HCT116 (cell line): Measurements from ENCODE around the gene TRMT1. TPM values are rescaled to one million over a fixed set of nuclear protein-coding genes. Genes with fewer than 3 reads are reported as not detected.

Source experiments
- ATAC-seq: fragments of 200-7000 bp; cut with Tn5 transposase; 2 replicates; pipeline ENCODE4 v1.9.1; 2020; ENCODE audit warnings: mild to moderate bottlenecking, moderate library complexity
- BruUV-seq: library from RNA; stranded (reverse); fragments of 400-500 nt; replicated peaks from 2 replicates; lab custom pipeline; 2021; lab: Mats Ljungman, UMichigan
- CTCF ChIA-PET: fragments of 300-600 bp; sonication (Branson Sonifier 250); formaldehyde crosslinking; loops from one replicate; lab custom pipeline; 2021; ENCODE audit warnings: antibody characterized with exemption; lab: Charles Lee
- POLR2A ChIA-PET: fragments of 300-600, 350-600 bp; sonication (Branson Sonifier 250); formaldehyde crosslinking; loops from one replicate; lab custom pipeline; 2021; ENCODE audit warnings: antibody characterized with exemption; lab: Charles Lee
- RAD21 ChIA-PET, 2 experiments: fragments of 300-600 bp; sonication (Branson Sonifier 250); formaldehyde crosslinking; loops; one replicate each; lab custom pipeline; 2023; ENCODE audit warnings: low total read pairs in 2 of 2; ENCODE audit not compliant: uncharacterized antibody in 2 of 2, unreplicated experiment in 2 of 2, low non-redundant PET in 1 of 2; lab: Charles Lee
- DNase-seq: peaks from one replicate; pipeline ENCODE4 v3.0.0-alpha.2; 2010; ENCODE audit warnings: low read depth, low spot score
- H2AFZ ChIP-seq: fragments of 200-600 bp; shearing (Covaris generic), sonication (generic); 2 replicates; pipeline ENCODE4 v1.6.1; 2017; ENCODE audit warnings: low read depth, mixed run types, mixed read lengths, antibody characterized with exemption, low read length; ENCODE audit not compliant: poor library complexity, severe bottlenecking
- H3K27ac ChIP-seq: 2 replicates; pipeline ENCODE4 v1.5.1; 2012; ENCODE audit warnings: low read depth, low read length
- H3K27me3 ChIP-seq: fragments of 200-600 bp; sonication (generic); 2 replicates; pipeline ENCODE4 v1.6.1; 2016; ENCODE audit warnings: mixed run types, low read length, mixed read lengths; ENCODE audit not compliant: insufficient read depth
- H3K36me3 ChIP-seq, 2 experiments: fragments of 200-500 bp in 1 of 2; fragments of 200-600 bp in 1 of 2; sonication (Bioruptor generic) in 1 of 2; sonication (generic) in 1 of 2; 2 replicates each; pipeline versions ENCODE4 v1.5.1 to v1.6.1; 2014 to 2016; ENCODE audit warnings: low read length in 2 of 2, inconsistent platforms in 1 of 2, mixed read lengths in 1 of 2, mixed run types in 1 of 2; ENCODE audit not compliant: insufficient read depth in 2 of 2, control insufficient read depth in 1 of 2
- H3K4me1 ChIP-seq, 2 experiments: fragments of 200-600 bp in 1 of 2; sonication (generic) in 1 of 2; 2 replicates each; pipeline versions ENCODE4 v1.5.1 to v1.6.1; 2012 to 2017; ENCODE audit warnings: low read length in 2 of 2, inconsistent platforms in 1 of 2, mild to moderate bottlenecking in 1 of 2, mixed read lengths in 1 of 2, mixed run types in 1 of 2, moderate library complexity in 1 of 2; ENCODE audit not compliant: insufficient read depth in 2 of 2, control insufficient read depth in 1 of 2
- H3K4me2 ChIP-seq: fragments of 200-600 bp; sonication (generic); 2 replicates; pipeline ENCODE4 v1.6.1; 2017; ENCODE audit warnings: mixed run types, low read length, mixed read lengths
- H3K4me3 ChIP-seq, 2 experiments: fragments of 200-600 bp in 1 of 2; sonication (generic) in 1 of 2; replicated peaks in 1 of 2; 2 replicates each; pipeline ENCODE4 v1.5.1; 2011 to 2016; ENCODE audit warnings: low read length in 2 of 2, control low read depth in 1 of 2, low read depth in 1 of 2, mild to moderate bottlenecking in 1 of 2, mixed read lengths in 1 of 2, mixed run types in 1 of 2
- H3K79me2 ChIP-seq: fragments of 200-600 bp; sonication (generic); 2 replicates; pipeline ENCODE4 v1.6.1; 2017; ENCODE audit warnings: mild to moderate bottlenecking, mixed run types, low read length, moderate library complexity, mixed read lengths; ENCODE audit not compliant: insufficient read depth
- H3K9ac ChIP-seq: fragments of 200-600 bp; sonication (generic); 2 replicates; pipeline ENCODE4 v1.6.1; 2016; ENCODE audit warnings: low read length, mixed read lengths
- H3K9me2 ChIP-seq: fragments of 200-600 bp; sonication (generic), shearing (Covaris generic); 2 replicates; pipeline ENCODE4 v1.6.1; 2017; ENCODE audit warnings: mixed run types, mild to moderate bottlenecking, moderate library complexity; ENCODE audit not compliant: insufficient read depth
- H3K9me3 ChIP-seq, 2 experiments: fragments of 200-500 bp in 1 of 2; fragments of 200-600 bp in 1 of 2; sonication (Bioruptor generic) in 1 of 2; sonication (generic) in 1 of 2; 2 replicates each; pipeline ENCODE4 v1.6.1; 2014 to 2017; ENCODE audit warnings: low read length in 2 of 2, mixed read lengths in 2 of 2, inconsistent platforms in 1 of 2, low read depth in 1 of 2, mild to moderate bottlenecking in 1 of 2, mixed run types in 1 of 2, moderate library complexity in 1 of 2; ENCODE audit not compliant: control insufficient read depth in 1 of 2, insufficient read depth in 1 of 2
- H4K20me1 ChIP-seq: fragments of 200-600 bp; sonication (generic), shearing (Covaris generic); 2 replicates; pipeline ENCODE4 v1.6.1; 2017; ENCODE audit warnings: mixed run types, mild to moderate bottlenecking, moderate library complexity; ENCODE audit not compliant: insufficient read depth
- CBX3 ChIP-seq: IDR thresholded peaks from 2 replicates; pipeline ENCODE4 v1.6.1; 2012; ENCODE audit warnings: low read depth
- EGR1 ChIP-seq: IDR thresholded peaks from 2 replicates; pipeline ENCODE4 v1.6.1; 2012; ENCODE audit warnings: low read depth
- ELF1 ChIP-seq: IDR thresholded peaks from 2 replicates; pipeline ENCODE4 v1.6.1; 2012; ENCODE audit warnings: low read depth, borderline replicate concordance
- EZH2phosphoT487 ChIP-seq: fragments of 200-600 bp; IDR thresholded peaks from 2 replicates; pipeline ENCODE4 v1.6.1; 2018; ENCODE audit warnings: antibody characterized with exemption, borderline replicate concordance
- JUND ChIP-seq: IDR thresholded peaks from 2 replicates; pipeline ENCODE4 v1.6.1; 2012
- POLR2A ChIP-seq: IDR thresholded peaks from 2 replicates; pipeline ENCODE4 v1.7.0; 2011; ENCODE audit warnings: borderline replicate concordance; ENCODE audit not compliant: insufficient read depth, insufficient read length; ENCODE audit errors: extremely low read depth
- RAD21 ChIP-seq: IDR thresholded peaks from 2 replicates; pipeline ENCODE4 v1.6.1; 2012; ENCODE audit warnings: low read depth, mild to moderate bottlenecking
- ZFX ChIP-seq: fragments of 450-650 bp; IDR thresholded peaks from 2 replicates; pipeline ENCODE4 v1.6.1; 2017
- ZNF274 ChIP-seq: fragments of 200-500 bp; sonication (Bioruptor generic); IDR thresholded peaks from 2 replicates; pipeline ENCODE4 v1.6.1; 2014; ENCODE audit warnings: mild to moderate bottlenecking, low read depth, low read length, inconsistent platforms
- intact Hi-C: fragments of 100-400 bp; cut with micrococcal nuclease; formaldehyde crosslinking; loops from 2 replicates; pipeline ENCODE4 v1.10.0; 2022
- total RNA-seq: library from RNA; stranded (reverse); gene quantifications from one replicate; pipeline ENCODE4 v1.2.1, GENCODE V29; 2021; ENCODE audit not compliant: unreplicated experiment
- TF ChIP-seq, protein P1 (sequence below): IDR thresholded peaks from 2 replicates; pipeline ENCODE4 v1.6.1; 2011; ENCODE audit warnings: mild to moderate bottlenecking, low read length, moderate library complexity; ENCODE audit not compliant: insufficient replicate concordance; ENCODE audit errors: extremely low read depth
- TF ChIP-seq, protein P2 (sequence below): IDR thresholded peaks from 2 replicates; pipeline ENCODE4 v1.6.1; 2012; ENCODE audit warnings: low read depth
- TF ChIP-seq, protein P3 (sequence below): IDR thresholded peaks from 2 replicates; pipeline ENCODE4 v1.6.1; 2012

TRMT1 gene
- total RNA-seq, 1 experiment from 2014 or later: 84.4 TPM

- Histone ChIP-seq H3K27me3 (no peaks in the 10 kb centered on the region), H3K4me1 (peaks cover 6 to 10% of the 10 kb centered on the region in 2 experiments; a peak in 3 of 4 replicates), H3K79me2 (no peaks in the 10 kb centered on the region), H3K27ac (no peak overlapping the region), H2AFZ (no peak overlapping the region), H3K4me3 (no peak overlapping the region), H3K4me2 (no peak overlapping the region), H3K9ac (no peak overlapping the region), H3K36me3 (no peaks in the 10 kb centered on the region), H4K20me1 (no peaks in the 10 kb centered on the region), H3K9me3 (no peaks in the 10 kb centered on the region), H3K9me2 (no peaks in the 10 kb centered on the region)
- BruUV-seq: no TSS peak
- POLR2A ChIA-PET: no interaction called here
- DNase-seq: no peak
- TF ChIP-seq EZH2phosphoT487: no peak
- no peak for TF ChIP-seq CBX3
- TF ChIP-seq, protein P1, sequence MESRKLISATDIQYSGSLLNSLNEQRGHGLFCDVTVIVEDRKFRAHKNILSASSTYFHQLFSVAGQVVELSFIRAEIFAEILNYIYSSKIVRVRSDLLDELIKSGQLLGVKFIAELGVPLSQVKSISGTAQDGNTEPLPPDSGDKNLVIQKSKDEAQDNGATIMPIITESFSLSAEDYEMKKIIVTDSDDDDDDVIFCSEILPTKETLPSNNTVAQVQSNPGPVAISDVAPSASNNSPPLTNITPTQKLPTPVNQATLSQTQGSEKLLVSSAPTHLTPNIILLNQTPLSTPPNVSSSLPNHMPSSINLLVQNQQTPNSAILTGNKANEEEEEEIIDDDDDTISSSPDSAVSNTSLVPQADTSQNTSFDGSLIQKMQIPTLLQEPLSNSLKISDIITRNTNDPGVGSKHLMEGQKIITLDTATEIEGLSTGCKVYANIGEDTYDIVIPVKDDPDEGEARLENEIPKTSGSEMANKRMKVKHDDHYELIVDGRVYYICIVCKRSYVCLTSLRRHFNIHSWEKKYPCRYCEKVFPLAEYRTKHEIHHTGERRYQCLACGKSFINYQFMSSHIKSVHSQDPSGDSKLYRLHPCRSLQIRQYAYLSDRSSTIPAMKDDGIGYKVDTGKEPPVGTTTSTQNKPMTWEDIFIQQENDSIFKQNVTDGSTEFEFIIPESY: no peak
- TF ChIP-seq, protein P2, sequence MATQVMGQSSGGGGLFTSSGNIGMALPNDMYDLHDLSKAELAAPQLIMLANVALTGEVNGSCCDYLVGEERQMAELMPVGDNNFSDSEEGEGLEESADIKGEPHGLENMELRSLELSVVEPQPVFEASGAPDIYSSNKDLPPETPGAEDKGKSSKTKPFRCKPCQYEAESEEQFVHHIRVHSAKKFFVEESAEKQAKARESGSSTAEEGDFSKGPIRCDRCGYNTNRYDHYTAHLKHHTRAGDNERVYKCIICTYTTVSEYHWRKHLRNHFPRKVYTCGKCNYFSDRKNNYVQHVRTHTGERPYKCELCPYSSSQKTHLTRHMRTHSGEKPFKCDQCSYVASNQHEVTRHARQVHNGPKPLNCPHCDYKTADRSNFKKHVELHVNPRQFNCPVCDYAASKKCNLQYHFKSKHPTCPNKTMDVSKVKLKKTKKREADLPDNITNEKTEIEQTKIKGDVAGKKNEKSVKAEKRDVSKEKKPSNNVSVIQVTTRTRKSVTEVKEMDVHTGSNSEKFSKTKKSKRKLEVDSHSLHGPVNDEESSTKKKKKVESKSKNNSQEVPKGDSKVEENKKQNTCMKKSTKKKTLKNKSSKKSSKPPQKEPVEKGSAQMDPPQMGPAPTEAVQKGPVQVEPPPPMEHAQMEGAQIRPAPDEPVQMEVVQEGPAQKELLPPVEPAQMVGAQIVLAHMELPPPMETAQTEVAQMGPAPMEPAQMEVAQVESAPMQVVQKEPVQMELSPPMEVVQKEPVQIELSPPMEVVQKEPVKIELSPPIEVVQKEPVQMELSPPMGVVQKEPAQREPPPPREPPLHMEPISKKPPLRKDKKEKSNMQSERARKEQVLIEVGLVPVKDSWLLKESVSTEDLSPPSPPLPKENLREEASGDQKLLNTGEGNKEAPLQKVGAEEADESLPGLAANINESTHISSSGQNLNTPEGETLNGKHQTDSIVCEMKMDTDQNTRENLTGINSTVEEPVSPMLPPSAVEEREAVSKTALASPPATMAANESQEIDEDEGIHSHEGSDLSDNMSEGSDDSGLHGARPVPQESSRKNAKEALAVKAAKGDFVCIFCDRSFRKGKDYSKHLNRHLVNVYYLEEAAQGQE: no peak
- TF ChIP-seq ZNF274: no peak
- no peak for TF ChIP-seq ZFX
- TF ChIP-seq POLR2A: no peak
- TF ChIP-seq, protein P3, sequence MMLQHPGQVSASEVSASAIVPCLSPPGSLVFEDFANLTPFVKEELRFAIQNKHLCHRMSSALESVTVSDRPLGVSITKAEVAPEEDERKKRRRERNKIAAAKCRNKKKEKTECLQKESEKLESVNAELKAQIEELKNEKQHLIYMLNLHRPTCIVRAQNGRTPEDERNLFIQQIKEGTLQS: no peak
- no peak for TF ChIP-seq EGR1
- no peak for TF ChIP-seq RAD21
- TF ChIP-seq JUND: no peak
- no peak for TF ChIP-seq ELF1
- intact Hi-C loops: loop anchor here (5.0 kb wide), 1 partner anchor 58 kb away; no protein-coding TSS in a partner anchor
- RAD21 ChIA-PET: no interaction called here
- ATAC-seq: no peak
- CTCF ChIA-PET: interaction anchor here (1.5 to 3.0 kb wide), 2 partner anchors 29 to 112 kb away, joined by 6 to 9 read pairs; no protein-coding TSS in a partner anchor
Observed at GRCh38 chr19:13089857-13090507, 26.6 kb downstream of the TRMT1 start.
